ENCODE results near the gene TMEM86A.

Gene TMEM86A

GRCh38 chr11:18692941-18693760 lies 5.4 kb upstream of the TMEM86A start:
- TF ChIP-seq CTCF (conservative IDR thresholded peaks at IDR 0.05) (no peak), ZFX (IDR thresholded peaks at IDR 0.05) (no peak)
- H3K27ac ChIP-seq = peak overlapping the region; percentile 68

GRCh38 chr11:18696638-18697225 lies 1.8 kb upstream of the TMEM86A start:
- TF ChIP-seq CTCF (conservative IDR thresholded peaks at IDR 0.05) (no peak), ZFX (IDR thresholded peaks at IDR 0.05) (no peak)
- H3K27ac ChIP-seq = no peak overlapping the region

- TF ChIP-seq CTCF (conservative IDR thresholded peaks at IDR 0.05) (no peak), ZFX (IDR thresholded peaks at IDR 0.05) (no peak)
- no peak overlapping the region for H3K27ac ChIP-seq
Observed at GRCh38 chr11:18697576-18697975, 1.0 kb upstream of the TMEM86A start.

- TF ChIP-seq ZFX (IDR thresholded peaks at IDR 0.05) (no peak), CTCF (conservative IDR thresholded peaks at IDR 0.05) (no peak)
- peak overlapping the region; percentile 61 for H3K27ac ChIP-seq
Observed at GRCh38 chr11:18699269-18699596, 654 bp downstream of the TMEM86A start.

- H3K27ac ChIP-seq = no peak overlapping the region
- TF ChIP-seq ZFX (IDR thresholded peaks at IDR 0.05) (no peak), CTCF (conservative IDR thresholded peaks at IDR 0.05) (no peak)
Observed at GRCh38 chr11:18699848-18700261, 1.3 kb downstream of the TMEM86A start.

- TF ChIP-seq ZFX (IDR thresholded peaks at IDR 0.05) (no peak), CTCF (conservative IDR thresholded peaks at IDR 0.05) (no peak)
- H3K27ac ChIP-seq = no peak overlapping the region
Observed at GRCh38 chr11:18700375-18700774, 1.8 kb downstream of the TMEM86A start.

- TF ChIP-seq ZFX (IDR thresholded peaks at IDR 0.05) = no peak
- TF ChIP-seq CTCF (conservative IDR thresholded peaks at IDR 0.05) = no peak
- no peak overlapping the region for H3K27ac ChIP-seq
Observed at GRCh38 chr11:18700872-18701271, 2.3 kb downstream of the TMEM86A start.

All from C4-2B (cell line).